ENCODE measurements around the gene CORO7. TPM values are rescaled to one million over a fixed set of nuclear protein-coding genes. Genes with fewer than 3 reads are reported as not detected.
"Not testable (repeated sequence)": the region's sequence is repeated elsewhere in the genome, so short reads cannot be mapped to it uniquely, and the experiment has no call there.

Gene CORO7
- polyA plus RNA-seq, 3 donors = 44.7 to 181 (median 68.4) TPM

DNA sequence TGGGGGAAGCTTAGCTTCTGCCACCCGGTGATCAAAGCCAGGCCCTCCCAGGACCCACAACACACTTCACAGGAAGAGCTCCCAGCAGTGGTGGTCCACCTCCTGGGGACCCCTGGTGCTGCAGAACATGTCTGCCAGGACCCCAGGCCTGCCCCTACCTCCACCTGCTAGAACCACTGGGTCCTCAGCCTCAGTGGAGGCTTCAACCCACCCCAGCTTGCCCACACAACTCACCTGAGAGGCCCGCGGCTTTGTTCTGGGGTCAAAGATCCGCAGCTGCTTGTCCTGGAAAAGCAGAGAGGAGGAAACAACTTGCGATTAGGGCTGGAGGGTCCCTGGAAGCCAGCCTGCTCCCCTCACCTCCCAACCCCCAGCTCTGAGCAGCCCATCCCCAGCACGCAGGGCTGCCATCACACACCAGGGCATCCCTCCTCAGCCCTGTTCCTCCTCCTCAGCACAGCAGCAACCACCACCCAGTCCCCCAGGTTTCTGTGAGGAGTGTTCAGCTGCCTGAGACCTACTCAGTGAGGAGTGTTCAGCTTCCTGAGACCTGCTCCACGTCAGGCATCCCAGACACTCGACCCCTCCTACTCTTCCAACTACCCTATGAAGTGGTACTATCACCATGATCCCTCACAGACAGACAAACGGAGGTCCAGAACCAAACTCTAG is 21.2 kb downstream of the CORO7 start:
- Histone ChIP-seq H3K36me3 (replicated peaks in 1 of 2; ENCODE audit: control insufficient read depth in 1 of 2, insufficient read depth in 2 of 2, low read length in 2 of 2) (peaks cover 60 to 92% of the 10 kb centered on the region in 2 donors), H3K4me3 (replicated peaks in 1 of 3; ENCODE audit: low read depth in 2 of 3, low read length in 3 of 3) (no peak overlapping the region), H3K4me2 (replicated peaks; ENCODE audit: extremely low read depth, low read length, poor library complexity, severe bottlenecking) (no peak overlapping the region), H2AFZ (ENCODE audit: insufficient read depth, low read depth, low read length, poor library complexity, severe bottlenecking) (no peak overlapping the region), H3K4me1 (ENCODE audit: control insufficient read depth in 1 of 2, insufficient read depth in 2 of 2, low read length in 2 of 2) (peaks cover 16% of the 10 kb centered on the region in 2 donors), H3K9me3 (replicated peaks in 1 of 2; ENCODE audit: control insufficient read depth in 1 of 2, insufficient read depth in 1 of 2, low read length in 2 of 2) (no peaks in the 10 kb centered on the region), H4K20me1 (ENCODE audit: insufficient read depth, low read length) (peaks cover 97% of the 10 kb centered on the region), H3K79me2 (ENCODE audit: insufficient read depth, low read length) (peaks cover 43% of the 10 kb centered on the region), H3K27me3 (ENCODE audit: control insufficient read depth in 2 of 2, insufficient read depth in 2 of 2, low read length in 2 of 2) (no peaks in the 10 kb centered on the region), H3K27ac (ENCODE audit: low read depth in 1 of 2, low read length in 2 of 2) (peak overlapping the region in 1 of 2 donors; percentile 41), H3K9ac (ENCODE audit: insufficient read depth, low read length, poor library complexity, severe bottlenecking) (no peak overlapping the region)
- H3K4me1 Mint-ChIP-seq = peaks cover 21% of the 10 kb centered on the region
- DNase-seq = no peak
- H3K4me3 Mint-ChIP-seq = no peak overlapping the region
- intact Hi-C loops (cut with micrococcal nuclease) = no loop called here
- H3K27me3 Mint-ChIP-seq (ENCODE audit: low read depth in 3 of 3) = no peaks in the 10 kb centered on the region
- H3K36me3 Mint-ChIP-seq = peaks cover 68 to 85% of the 10 kb centered on the region in 2 donors
- H3K9me3 Mint-ChIP-seq = no peaks in the 10 kb centered on the region
- TF ChIP-seq, protein P1, sequence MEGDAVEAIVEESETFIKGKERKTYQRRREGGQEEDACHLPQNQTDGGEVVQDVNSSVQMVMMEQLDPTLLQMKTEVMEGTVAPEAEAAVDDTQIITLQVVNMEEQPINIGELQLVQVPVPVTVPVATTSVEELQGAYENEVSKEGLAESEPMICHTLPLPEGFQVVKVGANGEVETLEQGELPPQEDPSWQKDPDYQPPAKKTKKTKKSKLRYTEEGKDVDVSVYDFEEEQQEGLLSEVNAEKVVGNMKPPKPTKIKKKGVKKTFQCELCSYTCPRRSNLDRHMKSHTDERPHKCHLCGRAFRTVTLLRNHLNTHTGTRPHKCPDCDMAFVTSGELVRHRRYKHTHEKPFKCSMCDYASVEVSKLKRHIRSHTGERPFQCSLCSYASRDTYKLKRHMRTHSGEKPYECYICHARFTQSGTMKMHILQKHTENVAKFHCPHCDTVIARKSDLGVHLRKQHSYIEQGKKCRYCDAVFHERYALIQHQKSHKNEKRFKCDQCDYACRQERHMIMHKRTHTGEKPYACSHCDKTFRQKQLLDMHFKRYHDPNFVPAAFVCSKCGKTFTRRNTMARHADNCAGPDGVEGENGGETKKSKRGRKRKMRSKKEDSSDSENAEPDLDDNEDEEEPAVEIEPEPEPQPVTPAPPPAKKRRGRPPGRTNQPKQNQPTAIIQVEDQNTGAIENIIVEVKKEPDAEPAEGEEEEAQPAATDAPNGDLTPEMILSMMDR (IDR thresholded peaks at IDR 0.05) = no peak
- H3K27ac Mint-ChIP-seq = peak overlapping the region in 4 of 7 donors; percentile 18 to 76 (median 46)
- WGBS (ENCODE audit: insufficient coverage) = 79% methylated on average over 5 of the region's 9 CpGs

DNA sequence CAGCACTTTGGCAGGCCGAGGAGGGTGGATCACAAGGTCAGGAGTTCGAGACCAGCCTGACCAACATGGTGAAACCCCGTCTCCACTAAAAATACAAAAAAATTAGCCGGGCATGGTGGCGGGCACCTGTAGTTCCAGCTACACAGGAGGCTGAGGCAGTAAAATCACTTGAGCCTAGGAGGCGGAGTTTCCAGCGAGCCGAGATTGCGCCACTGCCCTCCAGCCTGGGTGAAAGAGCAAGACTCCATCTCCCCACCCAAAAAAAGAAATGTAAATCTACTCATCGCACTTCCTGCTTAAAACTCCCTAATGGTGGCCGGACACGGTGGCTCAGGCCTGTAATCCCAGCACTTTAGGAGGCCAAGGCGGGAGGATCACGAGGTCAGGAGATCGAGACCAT is 22.5 kb downstream of the CORO7 start:
- H3K36me3 ChIP-seq (replicated peaks in 1 of 2; ENCODE audit: control insufficient read depth in 1 of 2, insufficient read depth in 2 of 2, low read length in 2 of 2) = peaks cover 73 to 98% of the 10 kb centered on the region in 2 donors
- H3K4me3 ChIP-seq (replicated peaks in 1 of 3; ENCODE audit: low read depth in 2 of 3, low read length in 3 of 3); DNase-seq; H3K4me2 ChIP-seq (replicated peaks; ENCODE audit: extremely low read depth, low read length, poor library complexity, severe bottlenecking); H3K4me1 ChIP-seq (ENCODE audit: control insufficient read depth in 1 of 2, insufficient read depth in 2 of 2, low read length in 2 of 2); H3K27me3 Mint-ChIP-seq (ENCODE audit: low read depth in 3 of 3); H3K27ac ChIP-seq (ENCODE audit: low read depth in 1 of 2, low read length in 2 of 2); H3K4me1 Mint-ChIP-seq; H3K9me3 ChIP-seq (replicated peaks in 1 of 2; ENCODE audit: control insufficient read depth in 1 of 2, insufficient read depth in 1 of 2, low read length in 2 of 2); intact Hi-C loops (cut with micrococcal nuclease); H3K4me3 Mint-ChIP-seq; H3K27me3 ChIP-seq (ENCODE audit: control insufficient read depth in 2 of 2, insufficient read depth in 2 of 2, low read length in 2 of 2); H2AFZ ChIP-seq (ENCODE audit: insufficient read depth, low read depth, low read length, poor library complexity, severe bottlenecking); H3K9me3 Mint-ChIP-seq; H3K9ac ChIP-seq (ENCODE audit: insufficient read depth, low read length, poor library complexity, severe bottlenecking): not testable (repeated sequence)
- peaks cover 40% of the 10 kb centered on the region for H3K79me2 ChIP-seq (ENCODE audit: insufficient read depth, low read length)
- peaks cover 65 to 91% of the 10 kb centered on the region in 2 donors for H3K36me3 Mint-ChIP-seq
- peak overlapping the region in 2 of 7 donors; percentile 20 to 33 for H3K27ac Mint-ChIP-seq
- H4K20me1 ChIP-seq (ENCODE audit: insufficient read depth, low read length) = peaks cover 97% of the 10 kb centered on the region
- WGBS (ENCODE audit: insufficient coverage) = 73% methylated on average over 6 of the region's 15 CpGs

Data from CD14-positive monocyte (primary cell).